Fibroblast of skin of left biceps (primary cell): Measurements from ENCODE around the gene CD177.
"Not testable (repeated sequence)": the region's sequence is repeated elsewhere in the genome, so short reads cannot be mapped to it uniquely, and the experiment has no call there.

ENCODE experiments used
- DNase-seq, 2 experiments: peaks; one replicate each; pipeline ENCODE4 v3.0.0-alpha.2; 2013; ENCODE audit warnings: low read depth in 2 of 2

Gene CD177

GRCh38 chr19:43332058-43332922 is 21.2 kb upstream of the CD177 start:
- no peak for DNase-seq

- DNase-seq = not testable (repeated sequence)
These were observed 17.0 kb upstream of the CD177 start for GRCh38 chr19:43336508-43336907.

- no peak for DNase-seq
These were observed 15.7 kb upstream of the CD177 start for GRCh38 chr19:43337737-43338136.

- no peak for DNase-seq
These were observed 15.0 kb upstream of the CD177 start for GRCh38 chr19:43338530-43338929.

DNA sequence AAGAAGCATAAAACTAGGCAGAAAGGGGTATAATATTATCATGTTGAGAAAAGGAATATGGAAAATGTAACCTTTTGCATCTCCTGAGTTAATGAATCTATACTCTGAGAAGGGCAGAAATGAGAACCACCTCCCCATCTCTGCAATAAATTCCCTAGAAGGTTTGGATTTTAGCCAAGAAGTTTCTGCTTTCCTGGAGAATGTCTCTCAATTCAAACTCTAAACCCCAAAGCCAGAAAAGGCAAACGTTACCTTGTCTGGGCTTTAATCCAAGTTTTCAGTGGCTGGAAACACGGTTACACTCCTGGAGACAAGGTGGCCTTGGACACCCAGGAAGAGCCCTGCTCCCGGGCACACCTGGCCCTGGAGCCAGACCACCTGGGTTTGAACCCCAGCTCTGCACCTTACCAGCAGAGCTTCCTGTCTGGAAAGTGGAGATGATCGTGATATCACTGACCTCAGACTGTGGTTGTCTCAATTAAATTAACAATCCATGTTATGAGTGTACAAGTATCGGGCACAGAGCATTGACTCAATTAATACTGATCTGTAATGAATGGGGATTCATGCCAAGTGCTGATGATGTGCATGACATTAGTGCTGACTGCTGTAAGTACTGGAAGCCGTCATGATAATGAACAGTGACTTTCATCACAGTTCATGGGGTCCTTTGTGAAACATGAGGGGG is 14.1 kb upstream of the CD177 start:
- not testable (repeated sequence) for DNase-seq

DNA sequence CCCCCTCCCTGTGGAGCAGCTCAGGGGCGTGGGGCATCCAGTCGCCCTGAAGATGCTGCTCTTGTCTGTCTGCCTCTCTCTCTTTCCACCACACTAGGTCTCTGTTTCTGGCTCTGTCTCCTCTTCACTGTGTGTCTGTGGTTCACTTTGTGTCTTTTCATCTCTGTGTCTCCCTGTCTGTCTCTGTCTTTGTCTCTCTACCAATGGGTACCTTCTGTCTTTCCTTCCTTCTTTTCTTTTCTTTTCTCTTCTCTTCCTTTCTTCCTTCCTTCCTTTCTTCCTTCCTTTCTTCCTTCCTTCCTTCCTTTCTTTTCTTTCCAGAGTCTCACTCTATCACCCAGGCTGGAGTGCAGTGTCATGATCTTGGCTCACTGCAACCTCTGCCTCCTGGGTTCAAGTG is 13.4 kb upstream of the CD177 start:
- DNase-seq = not testable (repeated sequence)

- DNase-seq = not testable (repeated sequence)
These were observed 12.4 kb upstream of the CD177 start for GRCh38 chr19:43341098-43341497.

- not testable (repeated sequence) for DNase-seq
These were observed 11.4 kb upstream of the CD177 start for GRCh38 chr19:43342104-43342503.

GRCh38 chr19:43344347-43344925 is 9.1 kb upstream of the CD177 start:
- not testable (repeated sequence) for DNase-seq

DNA sequence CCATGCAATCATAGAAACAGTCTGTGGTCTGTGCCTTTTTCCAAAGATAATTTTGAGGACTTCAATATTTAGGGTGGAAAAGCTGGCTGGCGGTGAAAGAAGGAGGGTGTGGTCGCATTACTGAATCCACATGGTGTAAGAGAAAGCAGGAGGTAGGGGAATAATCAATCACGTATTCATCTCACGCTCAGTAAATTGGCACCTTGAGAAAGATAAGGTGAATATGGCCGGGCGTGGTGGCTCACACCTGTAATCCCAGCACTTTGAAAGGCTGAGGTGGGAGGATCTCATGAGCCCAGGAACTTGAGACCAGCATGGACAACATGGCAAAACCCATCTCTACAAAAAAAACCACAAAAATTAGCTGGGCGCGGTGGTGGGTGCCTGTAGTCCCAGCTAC is 3.7 kb upstream of the CD177 start:
- DNase-seq = not testable (repeated sequence)

DNA sequence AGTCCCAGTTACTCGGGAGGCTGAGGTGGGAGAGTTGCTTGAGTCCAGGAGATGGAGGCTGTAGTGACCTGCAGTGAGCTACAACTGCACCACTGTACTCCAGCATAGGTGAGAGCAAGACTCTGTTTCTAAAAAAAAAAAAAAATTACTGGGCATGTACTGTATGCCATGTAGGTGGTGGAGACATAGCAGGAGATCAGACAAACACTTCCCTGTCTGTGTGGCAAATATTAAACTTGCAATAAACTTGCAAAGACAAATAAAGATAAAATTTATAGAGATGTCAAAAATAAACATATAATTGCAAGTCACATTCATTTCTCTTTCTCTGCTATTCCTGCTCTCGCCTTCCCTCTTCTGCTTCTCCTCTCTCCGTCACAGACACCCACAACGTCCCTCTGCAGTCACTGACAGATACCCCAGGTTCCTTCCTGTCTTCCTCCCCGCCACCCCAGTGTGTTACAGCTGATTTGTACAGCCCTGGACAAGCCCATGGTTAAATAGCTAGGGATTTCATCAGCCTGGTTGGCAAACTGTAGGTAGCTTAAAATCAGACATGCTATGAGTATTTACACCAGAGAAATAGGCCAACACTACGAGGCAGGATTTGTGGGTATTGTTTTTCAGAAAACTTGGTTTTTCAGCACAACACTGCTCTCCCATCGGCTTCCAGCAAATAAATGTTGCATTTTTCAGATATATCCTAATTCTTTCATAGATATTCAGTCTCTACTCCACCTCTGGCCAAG is 1.3 kb upstream of the CD177 start:
- DNase-seq = no peak

DNA sequence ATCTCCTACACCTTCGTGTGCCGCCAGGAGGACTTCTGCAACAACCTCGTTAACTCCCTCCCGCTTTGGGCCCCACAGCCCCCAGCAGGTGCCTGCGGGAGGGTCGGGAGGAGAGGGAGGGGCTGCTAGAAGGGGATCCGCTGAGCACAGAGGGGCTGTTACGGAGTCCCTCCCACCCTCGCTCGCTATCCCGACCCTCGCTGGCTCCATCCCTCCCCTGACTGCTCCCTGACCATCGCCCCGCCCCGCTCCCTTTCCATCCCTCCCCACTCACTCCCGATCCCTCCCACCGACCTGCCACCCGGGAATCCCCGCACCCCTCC is 780 bp downstream of the CD177 start:
- no peak for DNase-seq

DNA sequence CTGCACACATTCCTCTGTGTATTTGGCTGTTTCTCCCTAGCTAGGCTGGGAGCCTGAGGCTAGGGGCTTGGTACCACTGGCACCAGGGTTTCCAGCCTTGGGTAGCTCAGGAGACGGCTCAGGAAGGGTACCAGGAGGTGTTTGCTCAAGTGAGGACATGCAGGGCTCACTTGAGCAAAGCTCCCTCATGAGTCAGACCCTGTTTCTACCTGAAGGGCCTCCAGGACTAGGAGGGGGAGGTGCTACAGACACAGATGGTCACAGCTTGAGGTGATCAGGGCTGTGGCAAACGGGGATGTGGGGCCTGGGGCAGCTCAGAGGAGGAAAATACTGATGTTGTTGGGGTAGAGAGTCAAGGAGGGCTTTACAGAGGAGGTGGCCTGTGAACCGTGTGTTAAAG is 3.3 kb downstream of the CD177 start:
- DNase-seq = not testable (repeated sequence)

DNA sequence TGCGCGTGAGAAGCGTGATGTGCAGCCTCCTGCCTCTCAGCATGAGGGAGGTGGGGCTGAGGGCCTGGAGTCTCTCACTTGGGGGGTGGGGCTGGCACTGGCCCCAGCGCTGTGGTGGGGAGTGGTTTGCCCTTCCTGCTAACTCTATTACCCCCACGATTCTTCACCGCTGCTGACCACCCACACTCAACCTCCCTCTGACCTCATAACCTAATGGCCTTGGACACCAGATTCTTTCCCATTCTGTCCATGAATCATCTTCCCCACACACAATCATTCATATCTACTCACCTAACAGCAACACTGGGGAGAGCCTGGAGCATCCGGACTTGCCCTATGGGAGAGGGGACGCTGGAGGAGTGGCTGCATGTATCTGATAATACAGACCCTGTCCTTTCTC is 8.7 kb downstream of the CD177 start:
- DNase-seq = no peak

GRCh38 chr19:43362745-43363144 is 9.3 kb downstream of the CD177 start:
- DNase-seq = no peak

- DNase-seq = not testable (repeated sequence)
These were observed 12.2 kb downstream of the CD177 start for GRCh38 chr19:43365677-43366076.

DNA sequence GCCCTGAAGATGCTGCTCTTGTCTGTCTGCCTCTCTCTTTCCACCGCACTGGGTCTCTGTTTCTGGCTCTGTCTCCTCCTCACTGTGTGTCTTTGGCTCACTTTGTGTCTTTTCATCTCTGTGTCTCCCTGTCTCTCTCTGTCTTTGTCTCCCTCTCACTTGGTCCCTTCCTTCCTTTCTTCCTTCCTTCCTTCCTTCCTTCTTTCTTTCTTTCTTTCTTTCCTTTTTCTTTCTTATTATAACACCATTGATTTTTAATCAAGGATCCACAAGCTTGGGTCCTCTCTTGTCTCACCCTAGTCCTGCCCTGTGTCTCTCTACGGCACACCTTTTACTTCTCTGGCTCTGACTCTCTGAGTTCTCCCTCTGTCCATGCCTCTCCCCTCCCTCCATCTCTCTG is 14.3 kb downstream of the CD177 start:
- DNase-seq = no peak

- DNase-seq = not testable (repeated sequence)
These were observed 15.4 kb downstream of the CD177 start for GRCh38 chr19:43368897-43369296.

DNA sequence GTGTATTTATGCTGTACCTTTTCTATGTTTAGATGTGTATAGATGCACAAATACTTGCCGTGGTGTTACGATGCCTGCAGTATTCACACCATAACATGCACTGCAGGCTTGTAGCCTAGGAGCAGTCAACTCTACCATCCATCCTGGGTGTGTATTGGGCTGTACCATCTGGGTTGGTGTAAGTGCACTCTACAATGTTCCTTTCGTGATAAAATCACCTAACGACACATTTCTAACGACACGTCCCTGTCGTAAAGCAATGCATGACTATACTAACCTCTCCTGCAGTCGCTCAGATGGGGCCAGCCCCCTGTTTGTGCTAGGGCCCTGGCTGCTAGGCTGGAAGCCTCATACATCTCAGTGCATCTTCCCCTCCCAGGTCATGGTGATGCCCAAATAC is 18.4 kb downstream of the CD177 start:
- no peak for DNase-seq

- DNase-seq = no peak
These were observed 19.0 kb downstream of the CD177 start for GRCh38 chr19:43372462-43372861.

DNA sequence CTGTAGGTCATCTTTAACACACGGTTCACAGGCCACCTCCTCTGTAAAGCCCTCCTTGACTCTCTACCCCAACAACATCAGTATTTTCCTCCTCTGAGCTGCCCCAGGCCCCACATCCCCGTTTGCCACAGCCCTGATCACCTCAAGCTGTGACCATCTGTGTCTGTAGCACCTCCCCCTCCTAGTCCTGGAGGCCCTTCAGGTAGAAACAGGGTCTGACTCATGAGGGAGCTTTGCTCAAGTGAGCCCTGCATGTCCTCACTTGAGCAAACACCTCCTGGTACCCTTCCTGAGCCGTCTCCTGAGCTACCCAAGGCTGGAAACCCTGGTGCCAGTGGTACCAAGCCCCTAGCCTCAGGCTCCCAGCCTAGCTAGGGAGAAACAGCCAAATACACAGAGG is 24.1 kb downstream of the CD177 start:
- not testable (repeated sequence) for DNase-seq

GRCh38 chr19:43380008-43380407 is 26.5 kb downstream of the CD177 start:
- no peak for DNase-seq
